ENCODE measurements around the gene CAMTA1.

The CAMTA1 gene

DNA sequence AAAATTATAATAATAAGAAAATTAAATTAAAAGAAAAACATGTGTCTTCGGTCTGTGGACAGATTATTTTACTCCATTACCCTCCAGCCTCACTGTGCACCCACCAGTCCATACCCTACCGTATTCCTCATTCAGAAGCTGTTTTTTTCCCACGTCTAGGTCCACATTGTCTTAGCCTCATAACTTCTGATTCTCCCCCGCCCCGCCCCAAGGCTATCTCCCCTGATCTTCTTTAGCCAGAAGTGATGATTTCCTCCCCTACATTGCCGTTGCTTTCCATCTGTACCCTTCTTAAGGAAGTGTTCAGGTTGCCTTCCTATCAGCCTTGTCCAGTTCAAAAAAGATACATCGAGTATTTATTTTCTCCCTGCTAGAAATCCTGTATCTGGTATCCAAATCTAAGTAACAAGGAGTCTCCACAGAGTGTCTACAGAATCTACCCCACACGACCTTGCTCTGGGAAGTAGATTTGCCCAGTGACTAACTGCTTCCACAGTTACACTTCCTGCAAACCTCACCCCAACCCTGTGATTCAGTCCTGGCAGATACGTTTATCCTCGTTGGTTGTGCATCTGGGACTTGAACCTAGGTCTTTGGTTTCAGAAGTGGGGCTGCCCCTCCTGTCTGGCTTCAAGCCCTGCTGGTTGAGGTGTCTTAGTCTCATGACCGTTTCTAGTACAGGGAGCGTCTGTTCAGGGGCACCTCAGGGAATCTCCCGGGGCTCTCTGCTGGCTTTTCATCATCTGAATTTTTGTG is 470.2 kb downstream of the CAMTA1 start:
- no peak for DNase-seq (ENCODE audit: low read depth)

GRCh38 chr1:7256526-7256925 is 471.3 kb downstream of the CAMTA1 start:
- DNase-seq (ENCODE audit: low read depth), result no peak

- no peak for DNase-seq (ENCODE audit: low read depth)
These were observed 472.0 kb downstream of the CAMTA1 start for GRCh38 chr1:7257225-7257624.

GRCh38 chr1:7258589-7259135 is 473.4 kb downstream of the CAMTA1 start:
- no peak for DNase-seq (ENCODE audit: low read depth)

DNA sequence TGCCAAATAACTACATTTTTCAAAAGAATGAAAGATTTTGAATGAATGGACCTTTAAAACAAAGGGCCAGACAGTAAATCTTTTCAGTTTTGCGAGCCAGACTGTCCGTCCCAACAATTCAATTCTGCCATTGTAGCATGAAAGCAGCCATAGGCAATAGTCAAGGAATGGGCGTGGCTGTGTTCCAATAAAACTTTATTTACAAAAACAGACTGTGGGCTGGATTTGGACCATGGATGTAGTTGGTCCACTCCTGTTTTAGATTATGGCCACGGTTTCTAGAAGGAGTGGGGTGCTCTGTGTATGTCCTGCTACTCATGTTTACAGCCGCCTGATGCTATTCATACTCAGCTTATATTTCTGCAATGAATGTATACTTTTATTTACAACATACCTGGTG is 474.7 kb downstream of the CAMTA1 start:
- DNase-seq (ENCODE audit: low read depth), result no peak

GRCh38 chr1:7261490-7261889 is 476.2 kb downstream of the CAMTA1 start:
- DNase-seq (ENCODE audit: low read depth), result no peak

GRCh38 chr1:7262611-7263010 is 477.4 kb downstream of the CAMTA1 start:
- no peak for DNase-seq (ENCODE audit: low read depth)

DNA sequence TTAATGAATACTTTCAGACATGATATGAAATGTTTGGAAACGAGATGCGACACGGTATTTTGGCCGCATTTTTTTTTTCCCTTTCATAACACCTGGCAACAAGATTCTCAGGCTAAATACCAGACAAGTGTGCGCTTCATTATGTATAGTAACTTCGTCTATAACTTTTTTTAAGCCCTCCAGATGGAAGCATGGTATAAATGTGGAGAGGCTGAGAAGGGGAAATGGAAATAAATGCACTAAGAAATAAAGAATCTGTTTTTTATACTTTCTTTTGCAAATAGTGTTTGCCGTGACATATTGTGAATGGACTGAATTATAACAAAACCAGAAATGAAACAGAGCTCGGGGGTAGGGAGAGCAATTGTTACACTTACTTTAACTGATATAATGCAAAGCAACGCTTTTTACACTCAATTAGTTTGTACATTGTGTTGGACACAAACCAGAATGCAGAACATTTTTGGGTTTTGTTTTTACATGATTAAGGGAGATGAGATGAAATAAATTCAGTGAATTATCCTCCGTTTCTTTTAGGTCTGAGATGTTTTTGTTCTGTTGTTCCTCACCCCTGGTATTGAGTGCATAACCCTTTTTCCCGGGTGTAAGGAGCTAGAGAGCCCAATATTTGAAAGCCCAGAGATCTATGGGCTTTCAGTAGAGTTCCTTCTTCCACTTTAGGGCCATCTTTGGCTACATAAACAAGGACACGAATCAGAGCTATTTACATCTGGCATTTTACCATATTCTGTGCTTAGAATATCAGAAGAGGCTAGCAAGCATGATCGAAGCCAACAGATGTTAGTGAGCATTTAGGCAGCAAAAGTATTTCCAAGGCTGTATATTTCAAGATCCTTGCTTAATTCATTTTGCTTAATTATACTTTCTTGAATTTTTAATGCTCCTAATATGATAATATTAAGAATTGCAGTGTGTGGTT is 478.0 kb downstream of the CAMTA1 start:
- DNase-seq (ENCODE audit: low read depth), result no peak

GRCh38 chr1:7264101-7264500 is 478.8 kb downstream of the CAMTA1 start:
- no peak for DNase-seq (ENCODE audit: low read depth)

GRCh38 chr1:7265771-7266371 is 480.6 kb downstream of the CAMTA1 start:
- no peak for DNase-seq (ENCODE audit: low read depth)

- DNase-seq (ENCODE audit: low read depth), result no peak
These were observed 481.3 kb downstream of the CAMTA1 start for GRCh38 chr1:7266561-7266960.

GRCh38 chr1:7267493-7267892 is 482.2 kb downstream of the CAMTA1 start:
- no peak for DNase-seq (ENCODE audit: low read depth)

GRCh38 chr1:7268983-7269382 is 483.7 kb downstream of the CAMTA1 start:
- no peak for DNase-seq (ENCODE audit: low read depth)

- no peak for DNase-seq (ENCODE audit: low read depth)
These were observed 484.3 kb downstream of the CAMTA1 start for GRCh38 chr1:7269525-7269924.

DNA sequence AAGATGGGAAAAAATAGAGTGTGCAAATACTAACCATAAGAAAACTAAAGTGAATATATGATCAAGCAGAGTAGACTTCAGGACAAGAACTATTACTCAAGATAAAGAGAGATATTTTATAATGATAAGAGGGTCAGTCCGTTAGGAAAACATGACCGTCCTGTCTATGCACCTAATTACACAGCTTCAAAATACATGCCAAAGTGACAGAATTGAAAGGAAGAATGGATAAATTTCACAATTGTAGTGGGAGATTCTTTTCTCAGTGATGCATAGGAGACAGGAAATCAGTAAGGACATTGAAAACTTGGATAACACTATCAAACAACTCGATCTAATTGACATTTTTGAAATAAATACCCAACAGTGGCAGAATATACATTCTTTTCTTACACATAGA is 489.0 kb downstream of the CAMTA1 start:
- no peak for DNase-seq (ENCODE audit: low read depth)

GRCh38 chr1:7278045-7278444 is 492.8 kb downstream of the CAMTA1 start:
- no peak for DNase-seq (ENCODE audit: low read depth)

DNA sequence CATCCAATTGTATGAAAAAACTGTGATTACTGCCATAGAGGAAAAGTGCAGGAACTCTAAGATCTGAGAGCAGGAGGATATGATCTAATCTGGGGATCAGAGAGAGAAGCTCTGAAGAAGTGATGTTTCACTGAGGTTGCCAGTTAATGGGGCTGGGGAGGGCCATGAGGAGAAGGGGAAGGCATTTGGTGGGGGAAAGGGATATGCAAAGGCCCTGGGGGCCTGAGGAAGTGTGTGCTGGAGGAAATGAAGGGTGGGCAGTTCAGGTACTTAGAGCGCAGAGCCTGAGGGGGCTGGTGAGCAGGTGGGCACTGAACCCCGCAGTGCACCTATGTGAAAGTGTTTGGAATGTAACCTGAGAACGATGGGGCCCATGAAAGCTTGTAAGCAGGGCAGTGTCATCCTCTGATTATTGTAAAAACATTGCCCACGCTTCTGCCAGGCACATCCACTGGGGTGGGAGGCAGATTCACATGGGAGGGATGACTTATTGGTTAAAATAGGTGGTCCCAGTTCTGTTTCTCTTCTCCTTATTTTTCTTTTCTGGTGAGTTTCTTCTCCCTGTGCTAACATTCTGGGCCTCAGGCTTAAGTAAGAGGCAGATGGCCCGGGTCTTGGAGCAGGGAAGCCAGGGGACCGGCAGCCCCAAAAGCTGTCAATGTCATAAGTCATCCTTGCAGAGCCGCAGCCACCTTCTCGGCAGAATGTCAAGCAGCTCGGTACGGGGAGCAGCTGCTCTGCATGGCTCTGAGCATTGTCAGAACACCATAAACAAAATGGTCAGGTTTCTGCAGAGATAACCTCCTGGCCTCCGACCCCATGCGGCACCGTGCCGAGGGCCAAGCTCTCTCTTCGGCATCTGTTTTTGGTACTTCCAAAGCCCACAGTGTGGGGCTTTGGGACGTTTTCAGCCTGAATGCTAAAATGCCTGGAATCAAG is 493.8 kb downstream of the CAMTA1 start:
- no peak for DNase-seq (ENCODE audit: low read depth)

- no peak for DNase-seq (ENCODE audit: low read depth)
These were observed 494.5 kb downstream of the CAMTA1 start for GRCh38 chr1:7279769-7280168.

- DNase-seq (ENCODE audit: low read depth), result no peak
These were observed 495.2 kb downstream of the CAMTA1 start for GRCh38 chr1:7280347-7280960.

DNA sequence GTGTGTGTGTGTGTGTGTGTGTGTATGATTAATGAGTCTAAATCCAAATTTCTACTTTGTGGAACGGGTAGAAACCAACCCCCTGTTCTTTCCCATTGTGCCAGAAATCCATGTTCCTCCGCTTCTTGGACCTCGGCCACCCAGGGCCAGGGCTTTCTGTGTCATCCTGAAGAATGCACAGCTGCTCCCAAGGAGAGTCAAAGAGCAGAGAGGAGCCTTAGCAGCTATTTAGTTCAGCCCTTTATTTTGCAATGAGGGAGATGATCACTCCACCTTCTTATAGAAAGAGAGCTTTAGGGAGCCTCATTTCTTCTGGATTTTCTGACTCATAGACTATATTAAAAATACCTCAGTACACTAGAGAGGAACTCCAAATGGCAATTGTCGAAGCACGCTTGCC is 496.6 kb downstream of the CAMTA1 start:
- no peak for DNase-seq (ENCODE audit: low read depth)

GRCh38 chr1:7284839-7285435 is 499.7 kb downstream of the CAMTA1 start:
- DNase-seq (ENCODE audit: low read depth), result no peak

Data from stimulated activated CD8-positive, alpha-beta memory T cell treated with anti-CD3 and anti-CD28 coated beads, Interleukin-12 subunit alpha, Interleukin-12 subunit beta, amount 100 ng/mL, for 1 hour (primary cell).